ENCODE data around the gene STARD8. TPM values are rescaled to one million over a fixed set of nuclear protein-coding genes. Genes with fewer than 3 reads are reported as not detected.

STARD8 gene
- total RNA-seq, 2 experiments from 2014 or later: 0.07 to 0.11 TPM

DNA sequence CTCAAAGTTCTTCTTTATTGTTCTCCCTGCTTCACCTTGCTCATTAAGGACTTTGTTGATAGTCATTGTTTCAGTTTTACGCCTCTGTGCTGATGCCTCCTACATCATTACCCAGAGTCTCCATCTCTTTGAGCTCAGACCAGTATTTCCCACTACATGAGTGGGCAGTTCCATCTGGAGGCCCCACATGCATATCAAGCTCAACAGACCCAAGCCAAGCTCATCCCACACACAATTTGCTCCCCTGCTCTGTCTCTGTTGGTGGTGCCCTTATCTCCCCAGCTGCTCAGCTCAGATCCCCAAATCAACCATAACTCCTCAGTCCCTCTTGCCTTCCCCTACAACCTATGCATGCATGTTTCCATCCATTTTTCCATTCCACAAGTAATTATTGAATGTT lies 96.3 kb downstream of the STARD8 start:
- Mint-ChIP-seq H3K4me3 (no peak overlapping the region), H3K27ac (no peak overlapping the region), H3K4me1 (peaks cover 6% of the 10 kb centered on the region), H3K36me3 (ENCODE audit: low read depth) (no peaks in the 10 kb centered on the region), H3K27me3 (no peaks in the 10 kb centered on the region), H3K9me3 (ENCODE audit: low read depth) (no peaks in the 10 kb centered on the region)
- ChIA-PET POLR2A (no interaction called here), CTCF (no interaction called here)
- intact Hi-C loops (cut with DNase I, micrococcal nuclease): no loop called here
- DNase-seq: no peak
- no peak for ATAC-seq

DNA sequence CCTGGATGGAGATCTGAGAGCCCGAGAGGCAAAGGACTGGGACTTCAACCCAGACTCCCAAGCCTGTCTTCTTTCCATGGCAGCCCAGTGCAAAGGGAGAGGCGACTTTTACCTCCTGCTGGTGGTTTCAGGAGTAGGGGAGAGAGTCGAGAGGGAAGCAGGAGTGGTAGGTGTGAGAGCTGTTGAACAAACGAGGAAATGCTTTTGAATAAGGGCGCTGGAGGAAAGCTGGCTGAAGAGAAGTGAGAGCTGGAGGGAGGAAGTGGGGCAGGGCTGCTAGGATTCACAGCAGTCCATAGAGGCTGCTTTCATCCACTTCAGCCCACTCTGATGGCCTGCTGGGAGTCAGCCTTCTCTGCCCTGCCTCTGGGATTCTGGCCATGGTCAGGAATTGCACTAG lies 99.5 kb downstream of the STARD8 start:
- Mint-ChIP-seq H3K4me1 (peaks cover 17% of the 10 kb centered on the region), H3K9me3 (ENCODE audit: low read depth) (no peaks in the 10 kb centered on the region), H3K27ac (no peak overlapping the region), H3K27me3 (no peaks in the 10 kb centered on the region), H3K36me3 (ENCODE audit: low read depth) (no peaks in the 10 kb centered on the region), H3K4me3 (no peak overlapping the region)
- intact Hi-C loops (cut with DNase I, micrococcal nuclease): no loop called here
- POLR2A ChIA-PET: no interaction called here
- CTCF ChIA-PET: no interaction called here
- ATAC-seq (no peak), DNase-seq (no peak)

DNA sequence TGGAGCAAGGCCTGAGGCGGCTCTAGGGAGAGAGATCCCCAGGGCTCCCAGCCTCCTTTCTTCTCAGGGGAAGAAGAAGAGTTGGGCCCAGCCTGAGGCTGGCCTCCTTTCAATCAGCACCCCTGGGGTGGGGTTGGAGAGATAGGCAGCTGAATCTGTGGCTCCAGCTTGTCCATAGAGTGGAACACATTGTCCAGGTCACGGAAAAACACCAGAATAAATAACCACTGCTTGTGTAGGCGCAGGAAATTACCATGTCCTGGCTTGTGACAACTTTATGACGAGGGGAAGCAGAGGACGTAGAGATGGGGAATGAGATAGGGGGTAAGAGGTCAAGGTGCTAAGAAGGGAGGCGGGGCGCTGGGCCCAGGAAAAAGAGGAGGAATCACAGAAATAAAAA lies 100.6 kb downstream of the STARD8 start:
- Mint-ChIP-seq H3K9me3 (ENCODE audit: low read depth) (no peaks in the 10 kb centered on the region), H3K36me3 (ENCODE audit: low read depth) (no peaks in the 10 kb centered on the region), H3K4me1 (peaks cover 17% of the 10 kb centered on the region), H3K4me3 (no peak overlapping the region), H3K27ac (no peak overlapping the region), H3K27me3 (no peaks in the 10 kb centered on the region)
- intact Hi-C loops (cut with DNase I, micrococcal nuclease): no loop called here
- CTCF ChIA-PET: interaction anchor here (1.0 kb wide), 1 partner anchor 81 kb away, joined by 3 read pairs; the partner anchor contains the start of gene EFNB1
- POLR2A ChIA-PET: no interaction called here
- no peak for DNase-seq
- ATAC-seq: no peak

DNA sequence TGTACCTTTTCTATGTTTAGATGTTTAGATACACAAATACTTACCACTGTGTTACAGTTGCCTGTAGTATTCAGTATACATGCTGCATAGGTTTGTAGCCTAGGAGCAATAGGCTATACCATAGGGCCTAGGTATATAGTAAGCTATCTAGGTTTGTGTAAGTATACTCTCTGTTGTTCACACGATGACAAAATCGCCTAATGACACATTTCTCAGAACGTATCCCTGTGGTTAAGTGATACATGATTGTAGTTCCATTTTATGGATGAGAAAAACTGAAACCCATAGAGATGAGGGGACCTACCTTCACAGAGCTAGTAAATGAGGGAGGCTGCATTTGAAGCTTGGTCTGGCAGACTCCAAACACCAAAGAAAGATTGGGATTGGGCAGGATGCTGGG lies 102.0 kb downstream of the STARD8 start:
- H3K36me3 Mint-ChIP-seq (ENCODE audit: low read depth): no peaks in the 10 kb centered on the region
- peak; percentile 92 for ATAC-seq
- DNase-seq: no peak

DNA sequence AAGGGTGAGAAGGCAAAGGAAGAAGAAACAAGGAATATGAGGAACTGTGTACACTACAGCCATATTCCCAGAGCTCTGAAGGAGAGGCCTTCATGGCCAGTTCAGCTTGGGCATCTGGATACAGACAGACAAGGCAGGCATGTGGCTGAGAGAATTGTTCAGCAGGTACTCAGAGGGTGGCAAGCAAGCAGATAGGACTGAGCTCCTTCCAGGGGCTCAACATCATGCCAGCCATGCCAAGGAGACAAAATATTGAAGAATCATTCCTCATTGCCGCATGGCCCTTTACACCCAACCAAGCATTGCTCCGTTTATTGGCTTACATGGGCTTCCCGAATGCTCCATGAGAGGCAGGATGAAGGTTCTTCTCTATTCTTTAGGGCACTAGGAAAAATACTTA lies 102.8 kb downstream of the STARD8 start:
- ChIA-PET POLR2A (no interaction called here), CTCF (no interaction called here)
- Mint-ChIP-seq H3K4me3 (no peak overlapping the region), H3K4me1 (peaks cover 20% of the 10 kb centered on the region), H3K9me3 (ENCODE audit: low read depth) (no peaks in the 10 kb centered on the region), H3K27me3 (no peaks in the 10 kb centered on the region), H3K27ac (no peak overlapping the region), H3K36me3 (ENCODE audit: low read depth) (no peaks in the 10 kb centered on the region)
- ATAC-seq: no peak
- DNase-seq: no peak
- intact Hi-C loops (cut with DNase I, micrococcal nuclease): no loop called here

More for the DNA sequence above, 102.0 kb downstream of the STARD8 start:
- Mint-ChIP-seq H3K27me3 (no peaks in the 10 kb centered on the region), H3K27ac (no peak overlapping the region), H3K4me1 (peaks cover 18% of the 10 kb centered on the region), H3K4me3 (no peak overlapping the region), H3K9me3 (ENCODE audit: low read depth) (no peaks in the 10 kb centered on the region)
- CTCF ChIA-PET: interaction anchor here (0.9 kb wide), 1 partner anchor 473 kb away, joined by 3 read pairs; no protein-coding TSS in a partner anchor
- intact Hi-C loops (cut with DNase I, micrococcal nuclease): loop anchor here in 1 of 2 experiments (1.0 kb wide), 1 partner anchor 178 kb away; no protein-coding TSS in a partner anchor
- POLR2A ChIA-PET: no interaction called here

DNA sequence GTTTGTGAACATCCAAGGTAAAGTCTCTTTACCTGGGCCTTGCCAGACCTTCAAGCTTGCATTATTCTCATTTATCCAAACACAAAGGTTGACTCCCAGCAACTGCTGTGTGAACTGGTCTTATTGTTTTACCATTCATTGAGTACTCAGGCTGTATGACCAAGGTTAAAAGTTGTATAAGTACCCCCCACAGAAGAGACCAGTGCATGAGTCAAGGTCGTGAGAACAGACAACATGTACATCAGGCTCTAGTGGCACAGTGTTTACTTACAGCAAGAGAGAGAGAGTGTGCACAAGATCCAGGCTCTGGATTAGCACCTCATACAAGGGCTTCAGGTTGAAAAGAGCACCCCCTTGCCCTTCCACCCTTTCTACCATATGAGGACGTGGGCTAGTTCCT lies 103.9 kb downstream of the STARD8 start:
- DNase-seq: no peak
- CTCF ChIA-PET: no interaction called here
- H3K4me1 Mint-ChIP-seq: peaks cover 20% of the 10 kb centered on the region
- intact Hi-C loops (cut with DNase I, micrococcal nuclease): no loop called here
- POLR2A ChIA-PET: no interaction called here
- H3K4me3 Mint-ChIP-seq: no peak overlapping the region
- no peaks in the 10 kb centered on the region for H3K27me3 Mint-ChIP-seq
- no peak overlapping the region for H3K27ac Mint-ChIP-seq
- H3K36me3 Mint-ChIP-seq (ENCODE audit: low read depth): no peaks in the 10 kb centered on the region
- H3K9me3 Mint-ChIP-seq (ENCODE audit: low read depth): no peaks in the 10 kb centered on the region
- ATAC-seq: no peak

DNA sequence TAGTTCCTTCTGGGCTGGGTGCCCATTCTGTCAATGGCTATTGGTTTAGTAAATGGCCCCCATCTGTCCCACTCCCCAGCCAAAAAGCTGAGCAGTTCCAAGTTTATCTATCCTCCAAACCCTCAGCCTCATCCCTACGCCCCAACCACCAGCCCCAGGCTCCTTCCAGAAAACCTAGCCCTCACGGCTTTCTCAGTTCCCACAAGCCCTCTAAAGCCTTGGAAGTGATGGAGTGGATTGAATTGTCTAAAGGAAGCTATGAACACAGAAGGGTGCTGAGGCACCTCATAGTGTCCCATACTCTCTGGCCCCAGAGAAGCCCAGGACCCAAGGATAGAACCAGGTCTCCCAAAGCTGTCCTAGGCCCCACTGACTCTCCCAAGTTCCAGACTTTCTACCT lies 105.8 kb downstream of the STARD8 start:
- no peak for DNase-seq
- H3K4me3 Mint-ChIP-seq: no peak overlapping the region
- H3K36me3 Mint-ChIP-seq (ENCODE audit: low read depth): no peaks in the 10 kb centered on the region
- H3K9me3 Mint-ChIP-seq (ENCODE audit: low read depth): no peaks in the 10 kb centered on the region
- intact Hi-C loops (cut with DNase I, micrococcal nuclease): no loop called here
- ATAC-seq: no peak
- no peaks in the 10 kb centered on the region for H3K27me3 Mint-ChIP-seq
- peaks cover 18% of the 10 kb centered on the region for H3K4me1 Mint-ChIP-seq
- ChIA-PET CTCF (no interaction called here), POLR2A (no interaction called here)
- no peak overlapping the region for H3K27ac Mint-ChIP-seq

DNA sequence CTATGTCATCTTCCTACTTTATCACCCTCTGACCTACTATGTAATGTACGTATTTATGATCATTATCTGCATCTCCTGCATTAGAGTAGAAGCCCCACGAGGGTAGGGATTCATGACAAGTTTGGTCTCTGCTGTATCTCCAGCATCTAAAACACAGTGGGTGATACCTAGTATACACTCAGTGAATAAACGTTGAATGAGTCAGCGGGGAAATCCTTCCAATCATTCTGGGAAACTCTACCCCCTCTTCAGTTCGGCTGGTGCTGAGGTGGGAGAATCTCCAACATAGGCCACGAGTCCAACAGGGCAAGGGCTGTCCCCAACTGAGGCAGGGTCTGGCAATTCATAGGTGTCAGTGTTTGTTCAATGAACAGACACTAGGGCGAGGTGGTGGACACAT lies 106.9 kb downstream of the STARD8 start:
- ATAC-seq: peak; percentile 57
- Mint-ChIP-seq H3K36me3 (ENCODE audit: low read depth) (no peaks in the 10 kb centered on the region), H3K4me1 (peaks cover 9% of the 10 kb centered on the region), H3K27ac (no peak overlapping the region), H3K9me3 (ENCODE audit: low read depth) (no peaks in the 10 kb centered on the region), H3K4me3 (no peak overlapping the region), H3K27me3 (no peaks in the 10 kb centered on the region)
- ChIA-PET POLR2A (no interaction called here), CTCF (interaction anchor here (0.9 kb wide), 1 partner anchor 20 kb away, joined by 3 read pairs; no protein-coding TSS in a partner anchor)
- peak; percentile 22 for DNase-seq
- intact Hi-C loops (cut with DNase I, micrococcal nuclease): no loop called here

DNA sequence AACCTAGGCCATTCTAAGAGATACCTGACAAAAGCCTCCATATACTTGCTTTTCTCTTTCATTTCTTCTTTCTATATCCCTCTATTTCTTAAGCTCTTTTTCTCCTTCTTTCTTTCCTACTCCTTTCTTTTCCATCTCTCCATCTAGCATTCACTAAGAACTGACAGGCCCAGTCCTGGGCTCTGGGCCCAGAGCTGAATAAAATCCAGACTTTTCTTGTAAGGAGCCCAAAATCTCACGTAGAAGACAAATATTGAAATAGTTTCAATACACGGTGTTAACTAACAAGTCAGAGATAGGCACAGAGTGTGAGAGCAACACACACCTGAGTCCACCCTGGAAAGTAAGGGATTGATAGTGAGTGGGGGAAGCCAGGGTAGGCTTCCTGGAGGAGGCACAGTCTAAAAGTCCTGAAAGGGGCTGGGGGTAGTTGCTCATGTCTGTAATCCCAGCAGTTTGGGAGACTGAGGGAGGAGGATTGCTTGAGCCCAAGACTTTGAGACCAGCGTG lies 108.2 kb downstream of the STARD8 start:
- ChIA-PET POLR2A (no interaction called here), CTCF (no interaction called here)
- peaks cover 3% of the 10 kb centered on the region for H3K4me1 Mint-ChIP-seq
- no peak for ATAC-seq
- no peak overlapping the region for H3K4me3 Mint-ChIP-seq
- H3K9me3 Mint-ChIP-seq (ENCODE audit: low read depth): no peaks in the 10 kb centered on the region
- H3K27ac Mint-ChIP-seq: no peak overlapping the region
- H3K36me3 Mint-ChIP-seq (ENCODE audit: low read depth): no peaks in the 10 kb centered on the region
- no peaks in the 10 kb centered on the region for H3K27me3 Mint-ChIP-seq
- no peak for DNase-seq
- intact Hi-C loops (cut with DNase I, micrococcal nuclease): no loop called here

DNA sequence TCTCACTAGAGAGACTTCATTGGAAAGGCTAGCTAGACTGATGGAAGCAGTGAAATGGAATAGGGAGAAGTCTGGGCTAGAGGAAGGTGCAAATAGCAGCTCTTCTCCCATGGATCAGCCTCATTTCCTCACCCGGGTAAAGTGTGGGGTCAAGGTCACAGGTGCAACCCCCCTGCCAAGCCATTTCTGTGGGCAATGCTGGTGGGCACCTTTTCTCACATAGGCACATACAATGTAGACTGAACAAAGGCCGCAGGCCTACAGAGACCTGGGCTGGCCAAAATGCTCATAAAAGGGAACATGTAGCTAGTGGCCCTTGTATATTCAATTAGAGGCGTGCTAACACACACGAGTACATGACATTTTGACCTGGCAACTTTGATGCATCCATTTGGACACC lies 109.9 kb downstream of the STARD8 start:
- Mint-ChIP-seq H3K4me1 (peaks cover 3% of the 10 kb centered on the region), H3K4me3 (no peak overlapping the region), H3K27me3 (no peaks in the 10 kb centered on the region), H3K9me3 (ENCODE audit: low read depth) (no peaks in the 10 kb centered on the region), H3K36me3 (ENCODE audit: low read depth) (no peaks in the 10 kb centered on the region), H3K27ac (no peak overlapping the region)
- ChIA-PET CTCF (no interaction called here), POLR2A (no interaction called here)
- intact Hi-C loops (cut with DNase I, micrococcal nuclease): no loop called here
- ATAC-seq: no peak
- DNase-seq: no peak

DNA sequence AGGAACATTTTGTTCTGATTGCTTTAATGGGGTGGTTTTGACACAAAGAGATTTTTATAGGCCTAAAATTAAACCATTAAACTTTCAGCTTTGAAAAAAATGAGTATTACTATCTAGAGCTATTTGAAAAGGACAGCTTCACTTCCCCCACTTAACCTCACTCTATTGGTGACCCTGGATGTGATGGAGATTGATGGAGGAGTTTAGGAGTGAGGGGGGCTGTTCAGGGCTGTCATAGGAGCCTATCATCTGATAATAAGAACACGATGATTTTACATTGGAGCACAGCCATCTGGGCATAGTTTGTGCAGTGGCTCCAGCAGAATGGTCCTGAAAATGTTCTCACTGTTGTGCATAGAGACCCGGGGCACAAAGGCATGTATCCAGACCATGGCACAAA lies 110.3 kb downstream of the STARD8 start:
- no peak for ATAC-seq
- H3K4me1 Mint-ChIP-seq: peaks cover 3% of the 10 kb centered on the region
- CTCF ChIA-PET: no interaction called here
- no peak overlapping the region for H3K27ac Mint-ChIP-seq
- intact Hi-C loops (cut with DNase I, micrococcal nuclease): no loop called here
- H3K27me3 Mint-ChIP-seq: no peaks in the 10 kb centered on the region
- no peaks in the 10 kb centered on the region for H3K36me3 Mint-ChIP-seq (ENCODE audit: low read depth)
- no peak overlapping the region for H3K4me3 Mint-ChIP-seq
- no peaks in the 10 kb centered on the region for H3K9me3 Mint-ChIP-seq (ENCODE audit: low read depth)
- no peak for DNase-seq
- POLR2A ChIA-PET: no interaction called here

DNA sequence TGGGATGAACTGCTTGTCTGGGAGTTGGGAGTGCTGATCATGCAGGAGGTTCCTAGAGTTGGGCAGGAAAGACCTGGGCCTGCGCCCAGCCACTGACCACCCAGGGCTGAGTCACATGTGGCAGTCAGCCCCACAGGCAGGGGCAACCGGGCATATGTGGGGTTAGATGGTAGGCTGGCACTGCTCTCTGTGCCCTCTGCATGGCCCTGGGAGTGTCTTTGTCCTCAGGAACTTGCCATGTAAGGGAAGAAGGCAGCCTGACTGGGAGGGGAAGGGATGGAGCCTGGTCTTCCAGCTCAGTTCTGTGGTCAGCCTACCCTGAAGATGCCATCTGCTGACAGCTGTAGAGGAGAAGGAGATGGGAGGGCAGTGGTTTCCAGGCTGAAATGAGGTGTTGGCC lies 111.2 kb downstream of the STARD8 start:
- no peak for DNase-seq
- intact Hi-C loops (cut with DNase I, micrococcal nuclease): no loop called here
- ChIA-PET CTCF (interaction anchor here (0.7 to 1.2 kb wide), 2 partner anchors 47 to 1340 kb away, joined by 3 to 4 read pairs; no protein-coding TSS in a partner anchor), POLR2A (no interaction called here)
- Mint-ChIP-seq H3K27ac (no peak overlapping the region), H3K27me3 (no peaks in the 10 kb centered on the region), H3K36me3 (ENCODE audit: low read depth) (no peaks in the 10 kb centered on the region), H3K4me1 (peaks cover 3% of the 10 kb centered on the region), H3K9me3 (ENCODE audit: low read depth) (no peaks in the 10 kb centered on the region), H3K4me3 (no peak overlapping the region)
- ATAC-seq: no peak

DNA sequence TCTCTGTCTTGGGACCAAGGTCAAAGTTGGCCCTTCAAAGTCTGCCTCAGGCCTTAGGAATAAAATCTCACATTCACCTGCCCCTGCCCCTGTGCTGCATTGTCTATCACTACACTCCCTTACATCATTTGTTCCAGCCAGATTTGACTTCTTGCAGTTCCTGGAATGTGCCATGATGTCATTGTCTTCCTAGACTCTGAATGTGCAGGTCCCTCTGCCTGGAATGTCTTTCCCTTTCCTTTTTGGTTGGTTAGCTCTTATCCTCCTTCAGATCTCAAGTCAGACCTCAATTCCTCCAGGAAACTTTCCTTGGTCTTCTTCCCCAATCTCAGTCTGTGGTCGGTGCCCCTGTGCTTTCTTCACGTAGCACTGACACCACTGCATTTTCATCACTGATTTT lies 113.6 kb downstream of the STARD8 start:
- intact Hi-C loops (cut with DNase I, micrococcal nuclease): no loop called here
- Mint-ChIP-seq H3K9me3 (ENCODE audit: low read depth) (no peaks in the 10 kb centered on the region), H3K4me1 (no peaks in the 10 kb centered on the region)

More for the DNA sequence above, 113.6 kb downstream of the STARD8 start:
- H3K27me3 Mint-ChIP-seq: no peaks in the 10 kb centered on the region
- no peak for DNase-seq
- ATAC-seq: no peak
- no peaks in the 10 kb centered on the region for H3K36me3 Mint-ChIP-seq (ENCODE audit: low read depth)
- ChIA-PET POLR2A (no interaction called here), CTCF (no interaction called here)
- no peak overlapping the region for H3K4me3 Mint-ChIP-seq
- no peak overlapping the region for H3K27ac Mint-ChIP-seq
